ENCODE measurements around the gene FARP1.

DNA sequence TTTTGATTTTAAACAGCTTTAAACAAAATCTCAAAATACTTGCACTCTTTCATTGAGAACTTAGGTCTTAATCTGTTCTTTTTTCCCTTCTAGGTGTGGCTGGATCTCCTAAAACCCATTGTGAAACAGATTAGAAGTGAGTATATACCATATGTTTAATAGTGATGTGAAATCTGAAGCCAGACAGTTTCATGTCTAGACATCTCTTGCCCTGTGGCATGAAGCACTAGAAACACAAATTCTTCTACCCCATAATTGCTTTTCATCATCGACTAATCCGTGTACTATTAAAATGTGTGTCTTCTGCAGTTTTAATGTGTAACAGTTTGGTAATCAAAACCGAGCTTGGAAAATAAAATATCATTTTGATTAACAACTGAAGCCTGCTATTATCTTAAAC, 222.4 kb downstream of the FARP1 start:
- TF ChIP-seq, protein P1, sequence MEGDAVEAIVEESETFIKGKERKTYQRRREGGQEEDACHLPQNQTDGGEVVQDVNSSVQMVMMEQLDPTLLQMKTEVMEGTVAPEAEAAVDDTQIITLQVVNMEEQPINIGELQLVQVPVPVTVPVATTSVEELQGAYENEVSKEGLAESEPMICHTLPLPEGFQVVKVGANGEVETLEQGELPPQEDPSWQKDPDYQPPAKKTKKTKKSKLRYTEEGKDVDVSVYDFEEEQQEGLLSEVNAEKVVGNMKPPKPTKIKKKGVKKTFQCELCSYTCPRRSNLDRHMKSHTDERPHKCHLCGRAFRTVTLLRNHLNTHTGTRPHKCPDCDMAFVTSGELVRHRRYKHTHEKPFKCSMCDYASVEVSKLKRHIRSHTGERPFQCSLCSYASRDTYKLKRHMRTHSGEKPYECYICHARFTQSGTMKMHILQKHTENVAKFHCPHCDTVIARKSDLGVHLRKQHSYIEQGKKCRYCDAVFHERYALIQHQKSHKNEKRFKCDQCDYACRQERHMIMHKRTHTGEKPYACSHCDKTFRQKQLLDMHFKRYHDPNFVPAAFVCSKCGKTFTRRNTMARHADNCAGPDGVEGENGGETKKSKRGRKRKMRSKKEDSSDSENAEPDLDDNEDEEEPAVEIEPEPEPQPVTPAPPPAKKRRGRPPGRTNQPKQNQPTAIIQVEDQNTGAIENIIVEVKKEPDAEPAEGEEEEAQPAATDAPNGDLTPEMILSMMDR (conservative IDR thresholded peaks at IDR 0.05; ENCODE audit: low read length), result no peak
- no peak for TF ChIP-seq EZH2phosphoT487 (IDR thresholded peaks at IDR 0.05; ENCODE audit: borderline replicate concordance, low read depth, low read length)
